ENCODE measurements around the gene ZSWIM6.

DNA sequence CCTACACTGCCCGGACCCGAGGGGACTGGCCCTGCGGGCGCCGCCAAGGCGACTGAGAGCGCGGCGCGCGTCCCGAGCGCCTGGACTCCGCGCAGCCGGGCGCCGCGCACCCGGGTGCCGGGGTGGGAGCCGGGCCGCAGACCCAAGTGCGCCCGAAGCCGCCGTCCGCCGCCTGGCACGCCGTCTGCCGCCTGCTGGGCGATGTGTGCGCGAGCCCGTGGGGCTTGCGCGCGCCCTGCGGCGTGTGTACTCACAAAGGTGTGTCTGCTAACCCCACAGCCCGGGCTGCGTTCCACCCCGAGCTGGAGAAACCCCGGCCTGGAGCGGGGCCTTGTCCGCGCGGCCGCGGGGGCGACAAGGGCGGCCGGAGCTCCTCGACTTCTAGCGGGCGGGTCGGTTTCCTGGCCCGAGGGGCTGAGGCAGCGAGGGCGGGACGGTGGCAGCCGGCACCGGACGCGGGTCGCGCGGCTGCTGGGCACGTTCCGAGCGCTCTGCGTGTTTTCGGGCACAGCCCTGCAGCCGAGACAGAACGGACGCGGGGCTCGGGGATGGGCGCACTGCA, 1.1 kb upstream of the ZSWIM6 start:
- TF ChIP-seq, protein P1, sequence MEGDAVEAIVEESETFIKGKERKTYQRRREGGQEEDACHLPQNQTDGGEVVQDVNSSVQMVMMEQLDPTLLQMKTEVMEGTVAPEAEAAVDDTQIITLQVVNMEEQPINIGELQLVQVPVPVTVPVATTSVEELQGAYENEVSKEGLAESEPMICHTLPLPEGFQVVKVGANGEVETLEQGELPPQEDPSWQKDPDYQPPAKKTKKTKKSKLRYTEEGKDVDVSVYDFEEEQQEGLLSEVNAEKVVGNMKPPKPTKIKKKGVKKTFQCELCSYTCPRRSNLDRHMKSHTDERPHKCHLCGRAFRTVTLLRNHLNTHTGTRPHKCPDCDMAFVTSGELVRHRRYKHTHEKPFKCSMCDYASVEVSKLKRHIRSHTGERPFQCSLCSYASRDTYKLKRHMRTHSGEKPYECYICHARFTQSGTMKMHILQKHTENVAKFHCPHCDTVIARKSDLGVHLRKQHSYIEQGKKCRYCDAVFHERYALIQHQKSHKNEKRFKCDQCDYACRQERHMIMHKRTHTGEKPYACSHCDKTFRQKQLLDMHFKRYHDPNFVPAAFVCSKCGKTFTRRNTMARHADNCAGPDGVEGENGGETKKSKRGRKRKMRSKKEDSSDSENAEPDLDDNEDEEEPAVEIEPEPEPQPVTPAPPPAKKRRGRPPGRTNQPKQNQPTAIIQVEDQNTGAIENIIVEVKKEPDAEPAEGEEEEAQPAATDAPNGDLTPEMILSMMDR (IDR thresholded peaks at IDR 0.05; ENCODE audit: low read length) = no peak
- TF ChIP-seq EZH2 (IDR thresholded peaks at IDR 0.05; ENCODE audit: borderline replicate concordance, low read length) = no peak
